HEK293 (cell line): ENCODE measurements around the gene UGT1A7.

Source experiments
- CTCF ChIA-PET: fragments of 350-600 bp; formaldehyde crosslinking; extraction: SDS; loops from one replicate; lab custom pipeline; 2021; ENCODE audit warnings: antibody characterized with exemption; lab: Yijun Ruan, JAX
- POLR2A ChIA-PET: fragments of 300-600 bp; formaldehyde crosslinking; extraction: SDS; loops from one replicate; lab custom pipeline; 2020; ENCODE audit warnings: antibody characterized with exemption, inconsistent platforms; lab: Yijun Ruan, JAX
- H3K27ac ChIP-seq: fragments of 200-500 bp; sonication (Bioruptor generic); 2 replicates; pipeline ENCODE4 v1.5.1; 2014; ENCODE audit warnings: low read depth, low read length, control low read depth, inconsistent platforms; ENCODE audit errors: extremely low read depth
- H3K36me3 ChIP-seq, 2 experiments: fragments of 200-500 bp in 1 of 2; sonication (Bioruptor generic) in 1 of 2; 1 replicate in 1 of 2; 2 replicates in 1 of 2; pipeline ENCODE4 v1.5.1; 2014 to 2017; ENCODE audit warnings: inconsistent platforms in 2 of 2, low read length in 2 of 2; ENCODE audit not compliant: control insufficient read depth in 2 of 2, insufficient read depth in 1 of 2
- H3K4me1 ChIP-seq: fragments of 200-500 bp; sonication (Bioruptor generic); 2 replicates; pipeline ENCODE4 v1.5.1; 2014; ENCODE audit warnings: mild to moderate bottlenecking, low read length, inconsistent platforms; ENCODE audit not compliant: control insufficient read depth, insufficient read depth
- H3K4me3 ChIP-seq: 2 replicates; pipeline ENCODE4 v1.5.1; 2011; ENCODE audit warnings: low read depth, mild to moderate bottlenecking, control low read depth, low read length, moderate library complexity
- H3K9me3 ChIP-seq: fragments of 200-500 bp; sonication (Bioruptor generic); 2 replicates; pipeline ENCODE4 v1.5.1; 2014; ENCODE audit warnings: low read depth, low read length, inconsistent platforms; ENCODE audit not compliant: control insufficient read depth, insufficient read depth
- HOXC10 ChIP-seq: sonication (generic); formaldehyde crosslinking; IDR thresholded peaks from 2 replicates; pipeline ENCODE4 v1.8.1; 2023; ENCODE audit warnings: mild to moderate bottlenecking, missing genetic modification reagents
- HOXD13 ChIP-seq: sonication (generic); formaldehyde crosslinking; IDR thresholded peaks from 2 replicates; pipeline ENCODE4 v1.8.0; 2022; ENCODE audit warnings: missing genetic modification reagents, borderline replicate concordance
- KLF8 ChIP-seq: fragments of 450-650 bp; formaldehyde crosslinking; IDR thresholded peaks from 2 replicates; pipeline ENCODE4 v1.5.1; 2016; ENCODE audit warnings: missing biosample characterization, missing genetic modification characterization
- OSR2 ChIP-seq: fragments of 450-650 bp; formaldehyde crosslinking; IDR thresholded peaks from 2 replicates; pipeline ENCODE4 v1.5.1; 2016; ENCODE audit warnings: missing biosample characterization, missing genetic modification characterization
- OVOL3 ChIP-seq: fragments of 450-650 bp; formaldehyde crosslinking; IDR thresholded peaks from 2 replicates; pipeline ENCODE4 v1.5.1; 2016; ENCODE audit warnings: missing biosample characterization, missing genetic modification characterization
- PRDM6 ChIP-seq: fragments of 450-650 bp; formaldehyde crosslinking; IDR thresholded peaks from 2 replicates; pipeline ENCODE4 v1.5.1; 2017; ENCODE audit warnings: missing biosample characterization, missing genetic modification characterization
- ZNF112 ChIP-seq: fragments of 450-650 bp; formaldehyde crosslinking; IDR thresholded peaks from 2 replicates; pipeline ENCODE4 v1.5.0; 2017; ENCODE audit warnings: missing biosample characterization, missing genetic modification characterization
- ZNF138 ChIP-seq: fragments of 450-650 bp; formaldehyde crosslinking; IDR thresholded peaks from 2 replicates; pipeline ENCODE4 v1.5.1; 2016; ENCODE audit warnings: missing biosample characterization, missing genetic modification characterization, borderline replicate concordance
- ZNF146 ChIP-seq: fragments of 450-650 bp; formaldehyde crosslinking; IDR thresholded peaks from 2 replicates; pipeline ENCODE4 v1.5.1; 2016; ENCODE audit warnings: missing biosample characterization, missing genetic modification characterization
- ZNF169 ChIP-seq: fragments of 450-650 bp; formaldehyde crosslinking; IDR thresholded peaks from 2 replicates; pipeline ENCODE4 v1.5.1; 2016; ENCODE audit warnings: missing biosample characterization, missing genetic modification characterization
- ZNF2 ChIP-seq: fragments of 450-650 bp; formaldehyde crosslinking; IDR thresholded peaks from 2 replicates; pipeline ENCODE4 v1.5.1; 2016; ENCODE audit warnings: missing biosample characterization, missing genetic modification characterization
- ZNF202 ChIP-seq: fragments of 450-650 bp; formaldehyde crosslinking; IDR thresholded peaks from 2 replicates; pipeline ENCODE4 v1.5.1; 2016; ENCODE audit warnings: missing biosample characterization, missing genetic modification characterization, borderline replicate concordance
- ZNF211 ChIP-seq: fragments of 450-650 bp; formaldehyde crosslinking; IDR thresholded peaks from 2 replicates; pipeline ENCODE4 v1.5.1; 2016; ENCODE audit warnings: low read depth, missing biosample characterization, missing genetic modification characterization
- ZNF292 ChIP-seq: fragments of 450-650 bp; formaldehyde crosslinking; IDR thresholded peaks from 2 replicates; pipeline ENCODE4 v1.5.1; 2016; ENCODE audit warnings: low read depth, missing biosample characterization, missing genetic modification characterization, borderline replicate concordance
- ZNF311 ChIP-seq: fragments of 450-650 bp; formaldehyde crosslinking; IDR thresholded peaks from 2 replicates; pipeline ENCODE4 v1.5.1; 2017; ENCODE audit warnings: missing biosample characterization, missing genetic modification characterization, borderline replicate concordance
- ZNF391 ChIP-seq: fragments of 450-650 bp; formaldehyde crosslinking; IDR thresholded peaks from 2 replicates; pipeline ENCODE4 v1.5.1; 2016; ENCODE audit warnings: low read depth, missing biosample characterization, missing genetic modification characterization, borderline replicate concordance
- ZNF404 ChIP-seq: fragments of 450-650 bp; formaldehyde crosslinking; IDR thresholded peaks from 2 replicates; pipeline ENCODE4 v1.5.1; 2017; ENCODE audit warnings: missing biosample characterization, missing genetic modification characterization
- ZNF521 ChIP-seq: fragments of 450-650 bp; formaldehyde crosslinking; IDR thresholded peaks from 2 replicates; pipeline ENCODE4 v1.5.1; 2017; ENCODE audit warnings: missing biosample characterization, mild to moderate bottlenecking, missing genetic modification characterization
- ZNF530 ChIP-seq: fragments of 450-650 bp; formaldehyde crosslinking; IDR thresholded peaks from 2 replicates; pipeline ENCODE4 v1.5.1; 2016; ENCODE audit warnings: low read depth, missing biosample characterization, missing genetic modification characterization
- ZNF610 ChIP-seq: fragments of 450-650 bp; formaldehyde crosslinking; IDR thresholded peaks from 2 replicates; pipeline ENCODE4 v1.5.1; 2016; ENCODE audit warnings: missing biosample characterization, missing genetic modification characterization, borderline replicate concordance
- ZNF626 ChIP-seq: fragments of 450-650 bp; sonication (Bioruptor Pico); formaldehyde crosslinking; IDR thresholded peaks from 2 replicates; pipeline ENCODE4 v1.5.1; 2018; ENCODE audit warnings: missing biosample characterization, missing genetic modification characterization, inconsistent platforms
- ZNF704 ChIP-seq: fragments of 450-650 bp; formaldehyde crosslinking; IDR thresholded peaks from 2 replicates; pipeline ENCODE4 v1.5.1; 2016; ENCODE audit warnings: missing biosample characterization, missing genetic modification characterization
- ZNF76 ChIP-seq: fragments of 450-650 bp; formaldehyde crosslinking; IDR thresholded peaks from 2 replicates; pipeline ENCODE4; 2016; ENCODE audit warnings: low read depth, missing biosample characterization, missing genetic modification characterization, borderline replicate concordance
- ZNF768 ChIP-seq: fragments of 450-650 bp; formaldehyde crosslinking; IDR thresholded peaks from 2 replicates; pipeline ENCODE4 v1.5.1; 2018; ENCODE audit warnings: missing biosample characterization, mild to moderate bottlenecking, missing genetic modification characterization
- ZNF777 ChIP-seq: fragments of 450-650 bp; formaldehyde crosslinking; IDR thresholded peaks from 2 replicates; pipeline ENCODE4 v1.5.1; 2017; ENCODE audit warnings: missing biosample characterization, missing genetic modification characterization, borderline replicate concordance
- ZNF792 ChIP-seq: fragments of 450-650 bp; formaldehyde crosslinking; IDR thresholded peaks from 2 replicates; pipeline ENCODE4 v1.5.1; 2016; ENCODE audit warnings: missing biosample characterization, missing genetic modification characterization

UGT1A7 gene

GRCh38 chr2:233707940-233708644 is 26.4 kb downstream of the UGT1A7 start:
- ChIA-PET POLR2A (no interaction called here), CTCF (interaction anchor here (0.7 to 1.0 kb wide), 2 partner anchors 155 to 442 kb away, joined by 3 read pairs; no protein-coding TSS in a partner anchor)
- TF ChIP-seq ZNF768 (tag by site-specific recombination), result no peak
- no peak for TF ChIP-seq ZNF146 (tag by site-specific recombination)
- TF ChIP-seq ZNF169 (tag by site-specific recombination), result no peak
- TF ChIP-seq ZNF610 (tag by site-specific recombination), result no peak
- no peak for TF ChIP-seq ZNF76 (tag by site-specific recombination)
- no peak for TF ChIP-seq OVOL3
- no peak for TF ChIP-seq ZNF2 (tag by site-specific recombination)
- no peak for TF ChIP-seq OSR2 (tag by site-specific recombination)
- TF ChIP-seq ZNF792 (tag by site-specific recombination), result no peak
- no peak for TF ChIP-seq ZNF202
- no peak for TF ChIP-seq ZNF521 (tag by site-specific recombination)
- no peak for TF ChIP-seq ZNF777 (tag by site-specific recombination)
- TF ChIP-seq PRDM6 (tag by site-specific recombination), result no peak
- TF ChIP-seq ZNF311 (tag by site-specific recombination), result no peak
- no peak overlapping the region for H3K27ac ChIP-seq
- H3K4me3 ChIP-seq, result no peak overlapping the region
- H3K4me1 ChIP-seq, result no peaks in the 10 kb centered on the region
- no peaks in the 10 kb centered on the region for H3K36me3 ChIP-seq
- no peaks in the 10 kb centered on the region for H3K9me3 ChIP-seq

GRCh38 chr2:233708942-233709341 is 27.2 kb downstream of the UGT1A7 start:
- ChIA-PET CTCF (interaction anchor here (1.0 kb wide), 1 partner anchor 156 kb away, joined by 3 read pairs; no protein-coding TSS in a partner anchor), POLR2A (no interaction called here)

More at GRCh38 chr2:233708942-233709341, 27.2 kb downstream of the UGT1A7 start:
- H3K4me1 ChIP-seq, result no peaks in the 10 kb centered on the region
- no peak overlapping the region for H3K4me3 ChIP-seq
- no peaks in the 10 kb centered on the region for H3K36me3 ChIP-seq
- no peak overlapping the region for H3K27ac ChIP-seq
- no peaks in the 10 kb centered on the region for H3K9me3 ChIP-seq
- no peak for TF ChIP-seq ZNF404
- TF ChIP-seq ZNF530, result no peak
- no peak for TF ChIP-seq HOXC10 (CRISPR knock-in tag)
- TF ChIP-seq ZNF704 (tag by site-specific recombination), result no peak
- no peak for TF ChIP-seq ZNF292 (tag by site-specific recombination)
- no peak for TF ChIP-seq ZNF626 (tag by site-specific recombination)
- TF ChIP-seq ZNF211, result no peak
- no peak for TF ChIP-seq ZNF768 (tag by site-specific recombination)
- TF ChIP-seq HOXD13 (CRISPR knock-in tag), result no peak
- no peak for TF ChIP-seq KLF8
- no peak for TF ChIP-seq ZNF112
- TF ChIP-seq ZNF391 (tag by site-specific recombination), result no peak
- no peak for TF ChIP-seq ZNF138 (tag by site-specific recombination)
- TF ChIP-seq, all 188 proteins: peak for 0
